Spinal cord (tissue), 10 donors: ENCODE data around the gene TDRD1. TPM values are rescaled to one million over a fixed set of nuclear protein-coding genes. Genes with fewer than 3 reads are reported as not detected.

Source experiments
- DNase-seq, 6 donors: peaks; one replicate each; pipeline versions ENCODE4 v3.0.0 to v3.0.0-alpha.2; 2013 to 2015; ENCODE audit warnings: low spot score in 6 of 6, low read depth in 4 of 6
- H3K27ac ChIP-seq: one replicate; pipeline ENCODE4 v1.5.1; 2013; ENCODE audit warnings: low read depth, low read length, control low read depth
- H3K27me3 ChIP-seq: one replicate; pipeline ENCODE4 v1.6.1; 2013; ENCODE audit warnings: low read length; ENCODE audit not compliant: control insufficient read depth, insufficient read depth
- H3K36me3 ChIP-seq: one replicate; pipeline ENCODE4 v1.6.1; 2013; ENCODE audit warnings: low read length; ENCODE audit not compliant: control insufficient read depth, insufficient read depth
- H3K4me1 ChIP-seq: one replicate; pipeline ENCODE4 v1.6.1; 2013; ENCODE audit warnings: low read length; ENCODE audit not compliant: control insufficient read depth, insufficient read depth
- H3K4me3 ChIP-seq: one replicate; pipeline ENCODE4 v1.5.1; 2013; ENCODE audit warnings: low read depth, low read length, control low read depth
- H3K9me3 ChIP-seq: one replicate; pipeline ENCODE4 v1.6.1; 2013; ENCODE audit warnings: low read length; ENCODE audit not compliant: control insufficient read depth, insufficient read depth
- WGBS: methylation state at CpG from one replicate; pipeline ENCODE4 v1.1.5; 2013; ENCODE audit warnings: missing lambda C conversion rate; ENCODE audit not compliant: insufficient coverage; 5-methylcytosine and 5-hydroxymethylcytosine counted together
- polyA plus RNA-seq, 2 donors: library from polyadenylated mRNA; unstranded; fragments of 120-200 nt; gene quantifications; one replicate each; pipeline ENCODE4 v1.2.1, GENCODE V29; 2013; ENCODE audit not compliant: insufficient read length in 2 of 2
- total RNA-seq, 2 donors: library from RNA; depleted of rRNA in 1 of 2; stranded (reverse); fragments of 120-200 nt in 1 of 2; fragments of >200 nt in 1 of 2; gene quantifications; one replicate each; pipeline versions ENCODE4 v1.2.3 to v1.2.4, GENCODE V29; 2013 to 2014
- donor health status: healthy.

Gene TDRD1
- total and polyA plus RNA-seq, 4 donors, result 0.22 to 1.9 (median 0.67) TPM

DNA sequence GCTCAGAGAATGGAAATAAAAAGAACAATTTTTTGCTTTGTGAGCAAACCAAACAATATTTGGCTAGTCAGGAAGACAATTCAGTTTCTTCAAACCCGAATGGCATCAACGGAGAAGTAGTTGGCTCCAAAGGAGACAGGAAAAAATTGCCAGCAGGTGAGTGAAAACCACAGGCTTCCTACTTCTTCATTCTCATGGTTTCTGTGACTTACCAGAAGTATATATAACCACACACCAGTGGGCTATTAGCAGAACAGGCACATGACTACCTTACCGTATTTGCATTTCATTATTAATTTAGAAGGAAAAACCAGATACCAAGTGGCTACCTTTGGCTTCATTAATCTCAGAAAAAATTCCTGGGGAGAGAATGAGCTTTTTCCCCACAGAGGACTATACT is 8.8 kb downstream of the TDRD1 start:
- H3K27me3 ChIP-seq, result no peaks in the 10 kb centered on the region
- no peak overlapping the region for H3K27ac ChIP-seq
- 100% methylated on average over 2 of the region's 3 CpGs for WGBS
- no peak for DNase-seq
- no peaks in the 10 kb centered on the region for H3K4me1 ChIP-seq
- H3K4me3 ChIP-seq, result no peak overlapping the region
- H3K36me3 ChIP-seq, result no peaks in the 10 kb centered on the region
- H3K9me3 ChIP-seq, result no peaks in the 10 kb centered on the region

- Histone ChIP-seq H3K36me3 (no peaks in the 10 kb centered on the region), H3K4me1 (no peaks in the 10 kb centered on the region), H3K27ac (no peak overlapping the region), H3K9me3 (no peaks in the 10 kb centered on the region), H3K27me3 (no peaks in the 10 kb centered on the region), H3K4me3 (no peak overlapping the region)
- 89% methylated on average over 3 of the region's 3 CpGs for WGBS
- no peak for DNase-seq
Observed at GRCh38 chr10:114188900-114189299, 9.7 kb downstream of the TDRD1 start.

GRCh38 chr10:114189700-114190099 is 10.5 kb downstream of the TDRD1 start:
- no peak for DNase-seq
- no peaks in the 10 kb centered on the region for H3K9me3 ChIP-seq
- WGBS, result 40% methylated on average over 1 of the region's 8 CpGs

GRCh38 chr10:114195079-114195478 is 15.9 kb downstream of the TDRD1 start:
- Histone ChIP-seq H3K4me3 (no peak overlapping the region), H3K9me3 (no peaks in the 10 kb centered on the region), H3K4me1 (no peaks in the 10 kb centered on the region), H3K27ac (no peak overlapping the region), H3K27me3 (no peaks in the 10 kb centered on the region), H3K36me3 (no peaks in the 10 kb centered on the region)
- DNase-seq, result no peak
- no CpG with 5 or more reads among the region's 2 CpGs for WGBS

More at GRCh38 chr10:114189700-114190099, 10.5 kb downstream of the TDRD1 start:
- H3K36me3 ChIP-seq, result no peaks in the 10 kb centered on the region
- H3K4me1 ChIP-seq, result no peaks in the 10 kb centered on the region
- no peak overlapping the region for H3K4me3 ChIP-seq
- no peaks in the 10 kb centered on the region for H3K27me3 ChIP-seq
- H3K27ac ChIP-seq, result no peak overlapping the region

GRCh38 chr10:114199239-114199638 is 20.1 kb downstream of the TDRD1 start:
- H3K4me1 ChIP-seq, result no peaks in the 10 kb centered on the region
- H3K27ac ChIP-seq, result no peak overlapping the region
- 100% methylated on average over 1 of the region's 4 CpGs for WGBS
- DNase-seq, result no peak
- no peaks in the 10 kb centered on the region for H3K36me3 ChIP-seq
- H3K4me3 ChIP-seq, result no peak overlapping the region
- H3K27me3 ChIP-seq, result no peaks in the 10 kb centered on the region
- no peaks in the 10 kb centered on the region for H3K9me3 ChIP-seq

DNA sequence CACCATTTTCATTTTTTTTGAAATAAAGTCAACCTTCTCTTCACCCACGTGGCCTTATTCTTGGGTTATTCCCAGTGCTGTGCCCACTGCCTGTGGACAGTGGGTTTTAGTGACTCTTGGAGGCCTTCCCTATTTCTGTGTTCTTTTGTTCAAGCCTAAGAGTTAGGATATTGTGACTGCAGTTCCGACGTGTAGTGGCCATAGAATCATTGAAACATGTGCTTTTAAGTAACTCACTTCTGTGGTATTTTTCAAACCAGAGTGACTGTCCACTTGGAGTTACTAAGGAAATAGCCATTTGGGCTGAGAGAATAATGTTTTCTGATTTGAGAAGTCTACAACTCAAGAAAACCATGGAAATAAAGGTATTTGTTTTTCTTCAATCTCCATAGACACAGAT is 23.7 kb downstream of the TDRD1 start:
- no peaks in the 10 kb centered on the region for H3K4me1 ChIP-seq
- WGBS, result no CpG with 5 or more reads among the region's 3 CpGs
- no peaks in the 10 kb centered on the region for H3K36me3 ChIP-seq
- no peak overlapping the region for H3K27ac ChIP-seq
- no peaks in the 10 kb centered on the region for H3K9me3 ChIP-seq
- H3K27me3 ChIP-seq, result no peaks in the 10 kb centered on the region
- no peak overlapping the region for H3K4me3 ChIP-seq
- no peak for DNase-seq

- Histone ChIP-seq H3K36me3 (no peaks in the 10 kb centered on the region), H3K9me3 (no peaks in the 10 kb centered on the region), H3K4me3 (no peak overlapping the region), H3K27ac (no peak overlapping the region), H3K27me3 (no peaks in the 10 kb centered on the region), H3K4me1 (no peaks in the 10 kb centered on the region)
- 92% methylated on average over 2 of the region's 2 CpGs for WGBS
- no peak for DNase-seq
Observed at GRCh38 chr10:114206902-114207301, 27.7 kb downstream of the TDRD1 start.

DNA sequence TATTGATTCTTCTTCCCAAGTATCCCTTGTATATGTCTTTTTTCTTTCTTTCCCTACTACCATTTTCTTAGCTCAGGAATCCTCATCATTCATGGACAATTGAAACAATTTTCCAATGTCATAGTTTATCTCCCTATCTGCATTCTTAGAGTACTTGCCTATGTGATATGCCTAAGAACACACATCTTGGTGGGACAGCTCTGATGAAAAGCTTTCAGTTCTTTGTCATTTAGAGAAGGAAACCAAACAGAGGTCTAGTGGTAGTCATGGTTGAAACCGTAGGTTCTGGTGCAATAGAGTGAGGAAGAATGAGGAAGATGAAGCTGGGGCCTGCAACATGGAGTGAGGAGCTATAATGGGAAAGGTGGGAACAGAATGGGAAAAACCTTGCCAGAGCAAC is 28.2 kb downstream of the TDRD1 start:
- WGBS, result 88% methylated on average over 1 of the region's 1 CpG
- Histone ChIP-seq H3K36me3 (no peaks in the 10 kb centered on the region), H3K4me1 (no peaks in the 10 kb centered on the region)

GRCh38 chr10:114208351-114208750 is 29.2 kb downstream of the TDRD1 start:
- Histone ChIP-seq H3K4me1 (no peaks in the 10 kb centered on the region), H3K36me3 (no peaks in the 10 kb centered on the region), H3K9me3 (no peaks in the 10 kb centered on the region), H3K27ac (no peak overlapping the region), H3K4me3 (no peak overlapping the region), H3K27me3 (no peaks in the 10 kb centered on the region)
- no peak for DNase-seq
- WGBS, result 47% methylated on average over 2 of the region's 2 CpGs

More for the DNA sequence above, 28.2 kb downstream of the TDRD1 start:
- DNase-seq, result no peak
- Histone ChIP-seq H3K9me3 (no peaks in the 10 kb centered on the region), H3K27me3 (no peaks in the 10 kb centered on the region), H3K27ac (no peak overlapping the region), H3K4me3 (no peak overlapping the region)

GRCh38 chr10:114212153-114212552 is 33.0 kb downstream of the TDRD1 start:
- WGBS, result no CpG with 5 or more reads among the region's 2 CpGs
- H3K4me3 ChIP-seq, result no peak overlapping the region
- no peak overlapping the region for H3K27ac ChIP-seq
- DNase-seq, result no peak
- no peaks in the 10 kb centered on the region for H3K27me3 ChIP-seq
- no peaks in the 10 kb centered on the region for H3K9me3 ChIP-seq
- no peaks in the 10 kb centered on the region for H3K4me1 ChIP-seq
- no peaks in the 10 kb centered on the region for H3K36me3 ChIP-seq
